ENCODE data around the gene AKNA.
A peak's percentile ranks its signal among the peaks of the same experiment; 100 is the strongest.

The AKNA gene

DNA sequence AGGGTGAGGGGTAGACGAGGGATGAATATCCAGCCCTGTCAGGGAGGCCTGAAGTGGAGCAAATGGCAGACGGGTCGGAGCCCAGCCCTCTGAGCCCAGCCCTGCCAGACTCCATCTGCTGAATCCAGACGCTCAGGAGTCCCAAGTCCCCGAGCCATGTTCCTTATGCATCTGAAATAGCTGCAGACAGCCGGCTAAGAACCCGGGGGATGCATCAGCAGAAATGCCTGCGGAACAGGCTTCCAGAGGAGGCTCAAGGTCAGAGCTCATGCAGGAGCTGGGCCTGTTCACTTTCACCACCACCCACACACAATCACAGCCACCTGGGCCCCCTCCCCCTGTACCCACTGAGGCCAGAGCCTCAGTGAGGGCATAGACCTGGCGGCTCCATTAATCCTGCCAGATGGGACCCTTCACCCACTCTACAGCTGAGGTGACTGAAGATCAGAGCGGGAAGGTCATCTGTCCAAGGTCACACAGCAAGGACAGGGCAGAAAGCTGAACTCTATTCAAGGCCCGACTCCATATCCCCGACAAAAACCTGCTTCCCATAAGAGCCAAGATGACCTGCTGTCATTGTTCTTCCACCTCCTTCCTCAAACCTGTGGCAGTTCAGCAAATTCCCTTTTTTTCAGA, 24.4 kb upstream of the AKNA start:
- TF ChIP-seq, protein P1, sequence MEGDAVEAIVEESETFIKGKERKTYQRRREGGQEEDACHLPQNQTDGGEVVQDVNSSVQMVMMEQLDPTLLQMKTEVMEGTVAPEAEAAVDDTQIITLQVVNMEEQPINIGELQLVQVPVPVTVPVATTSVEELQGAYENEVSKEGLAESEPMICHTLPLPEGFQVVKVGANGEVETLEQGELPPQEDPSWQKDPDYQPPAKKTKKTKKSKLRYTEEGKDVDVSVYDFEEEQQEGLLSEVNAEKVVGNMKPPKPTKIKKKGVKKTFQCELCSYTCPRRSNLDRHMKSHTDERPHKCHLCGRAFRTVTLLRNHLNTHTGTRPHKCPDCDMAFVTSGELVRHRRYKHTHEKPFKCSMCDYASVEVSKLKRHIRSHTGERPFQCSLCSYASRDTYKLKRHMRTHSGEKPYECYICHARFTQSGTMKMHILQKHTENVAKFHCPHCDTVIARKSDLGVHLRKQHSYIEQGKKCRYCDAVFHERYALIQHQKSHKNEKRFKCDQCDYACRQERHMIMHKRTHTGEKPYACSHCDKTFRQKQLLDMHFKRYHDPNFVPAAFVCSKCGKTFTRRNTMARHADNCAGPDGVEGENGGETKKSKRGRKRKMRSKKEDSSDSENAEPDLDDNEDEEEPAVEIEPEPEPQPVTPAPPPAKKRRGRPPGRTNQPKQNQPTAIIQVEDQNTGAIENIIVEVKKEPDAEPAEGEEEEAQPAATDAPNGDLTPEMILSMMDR (IDR thresholded peaks at IDR 0.05; ENCODE audit: low read depth, low read length): no peak
- in situ Hi-C loops (cut with HindIII; ENCODE audit: low sequenced_read_pairs): no loop called here
- H3K4me3 ChIP-seq (ENCODE audit: low read depth, low read length): no peak overlapping the region
- DNase-seq (ENCODE audit: low read depth, low spot score): no peak

DNA sequence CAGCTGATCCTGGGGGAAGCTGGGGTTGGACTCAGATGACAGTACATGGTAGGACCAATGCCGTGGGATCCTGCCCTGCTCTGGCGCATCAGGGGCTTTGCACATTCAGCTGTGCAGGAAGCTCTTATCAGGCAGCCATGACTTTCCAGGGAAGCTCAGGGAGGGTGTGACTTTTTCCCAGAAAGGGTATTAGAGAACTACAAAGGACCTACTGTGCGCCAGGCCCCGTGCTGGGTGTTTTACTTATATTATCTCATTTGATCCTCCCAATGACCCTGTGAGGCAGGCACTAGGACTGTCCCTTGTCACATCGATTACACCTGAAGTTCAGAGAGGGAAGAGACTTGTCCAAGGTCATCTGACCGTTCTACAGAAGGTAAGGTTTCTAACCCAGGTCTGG, 23.7 kb upstream of the AKNA start:
- DNase-seq (ENCODE audit: low read depth, low spot score): no peak

DNA sequence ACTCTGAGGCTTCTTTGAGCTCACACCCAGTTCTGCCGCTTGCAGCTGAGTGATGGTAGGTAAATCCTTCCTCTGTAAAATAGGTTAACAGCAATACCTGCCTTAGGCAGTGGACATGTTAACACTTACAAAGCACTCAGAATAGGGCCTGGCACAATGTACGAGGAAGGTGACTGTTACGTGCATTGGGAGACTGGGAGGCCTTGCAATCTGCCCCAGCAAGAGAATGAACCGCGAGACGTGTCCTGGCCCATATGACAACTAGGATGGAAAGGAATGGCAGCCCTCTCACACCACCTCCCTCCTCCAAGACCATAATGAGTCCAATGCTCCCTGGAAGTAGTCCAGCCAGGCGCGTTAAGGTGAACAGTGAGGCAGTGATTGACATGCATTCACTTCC, 23.1 kb upstream of the AKNA start:
- in situ Hi-C loops (cut with HindIII; ENCODE audit: low sequenced_read_pairs): no loop called here
- no peak overlapping the region for H3K4me3 ChIP-seq (ENCODE audit: low read depth, low read length)
- no peak for DNase-seq (ENCODE audit: low read depth, low spot score)
- TF ChIP-seq, protein P1 (IDR thresholded peaks at IDR 0.05; ENCODE audit: low read depth, low read length): no peak

More for the DNA sequence above, 23.7 kb upstream of the AKNA start:
- TF ChIP-seq, protein P1 (IDR thresholded peaks at IDR 0.05; ENCODE audit: low read depth, low read length): no peak
- H3K4me3 ChIP-seq (ENCODE audit: low read depth, low read length): no peak overlapping the region
- in situ Hi-C loops (cut with HindIII; ENCODE audit: low sequenced_read_pairs): no loop called here

DNA sequence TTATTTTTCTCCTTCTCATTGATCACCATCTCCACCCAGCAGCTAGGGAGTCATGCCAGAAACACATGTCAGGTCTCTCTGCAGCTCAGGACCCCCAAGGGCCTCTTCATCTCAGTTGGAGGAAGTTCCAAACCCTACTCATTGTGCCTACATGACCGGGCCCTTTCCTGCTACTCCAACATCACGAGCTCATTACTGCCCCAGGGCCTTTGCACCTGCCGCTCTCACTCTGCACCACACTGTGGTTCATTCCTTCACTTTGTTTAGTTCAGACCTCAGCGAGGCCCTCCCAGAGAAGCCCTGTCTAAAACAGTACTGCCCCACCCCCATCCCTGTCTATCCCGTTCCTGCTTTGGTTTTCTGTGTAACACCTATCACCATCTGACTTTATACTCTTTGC, 22.1 kb upstream of the AKNA start:
- in situ Hi-C loops (cut with HindIII; ENCODE audit: low sequenced_read_pairs): no loop called here
- DNase-seq (ENCODE audit: low read depth, low spot score): no peak
- TF ChIP-seq, protein P1 (IDR thresholded peaks at IDR 0.05; ENCODE audit: low read depth, low read length): no peak
- no peak overlapping the region for H3K4me3 ChIP-seq (ENCODE audit: low read depth, low read length)

DNA sequence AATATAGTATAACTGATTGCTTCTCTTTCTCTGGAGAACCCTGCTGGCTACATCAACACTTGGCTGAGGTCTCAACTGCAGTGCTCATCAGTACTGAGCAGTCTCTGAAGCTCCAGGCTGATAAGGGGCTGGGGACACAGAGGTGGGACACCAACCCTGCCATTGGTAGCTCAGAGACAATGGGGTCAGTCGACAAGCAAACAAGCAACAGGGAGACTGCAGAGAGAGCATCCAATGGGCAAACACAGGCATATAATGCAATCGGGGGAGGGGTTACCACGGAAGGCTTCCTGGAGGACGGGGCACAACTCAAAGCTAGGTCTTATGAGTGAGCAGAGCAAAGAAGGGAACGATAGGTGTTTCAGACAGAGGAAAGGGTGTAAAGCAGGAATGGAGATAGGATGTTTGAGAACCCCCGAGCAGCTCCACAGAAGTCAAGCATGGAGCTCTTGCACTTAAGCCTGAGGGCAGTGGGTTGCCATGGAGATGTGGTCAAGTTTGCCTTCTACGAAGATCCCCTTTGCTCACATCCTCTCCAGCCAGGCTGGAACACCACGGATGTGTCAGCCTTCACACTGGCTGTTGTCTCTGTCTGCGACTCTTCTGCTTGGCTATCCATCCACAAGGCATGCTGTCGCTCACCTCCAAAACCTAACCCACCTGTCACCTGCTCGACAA, 21.5 kb upstream of the AKNA start:
- no peak overlapping the region for H3K4me3 ChIP-seq (ENCODE audit: low read depth, low read length)
- in situ Hi-C loops (cut with HindIII; ENCODE audit: low sequenced_read_pairs): no loop called here
- peak; percentile 43 for DNase-seq (ENCODE audit: low read depth, low spot score)
- TF ChIP-seq, protein P1 (IDR thresholded peaks at IDR 0.05; ENCODE audit: low read depth, low read length): no peak

DNA sequence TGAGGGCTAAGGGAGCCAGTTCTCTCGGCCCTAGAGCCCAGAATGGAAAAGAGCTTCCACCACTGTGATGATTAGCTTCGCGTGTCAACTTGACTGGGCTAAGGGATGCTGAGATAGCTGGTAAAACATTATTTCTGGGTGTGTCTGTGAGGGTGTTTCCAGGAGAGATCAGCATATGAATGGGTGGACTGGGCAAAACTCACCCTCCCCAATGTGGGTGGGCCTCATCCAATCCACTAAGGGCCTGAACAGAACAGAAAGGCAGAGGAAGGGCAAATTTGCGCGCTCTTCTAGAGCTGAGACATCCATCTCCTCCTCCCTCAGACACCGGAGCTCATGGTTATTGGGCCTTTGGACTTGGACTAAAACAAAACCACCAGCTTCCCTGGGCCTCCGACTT, 20.9 kb upstream of the AKNA start:
- in situ Hi-C loops (cut with HindIII; ENCODE audit: low sequenced_read_pairs): no loop called here
- no peak overlapping the region for H3K4me3 ChIP-seq (ENCODE audit: low read depth, low read length)
- no peak for DNase-seq (ENCODE audit: low read depth, low spot score)
- TF ChIP-seq, protein P1 (IDR thresholded peaks at IDR 0.05; ENCODE audit: low read depth, low read length): no peak

Data from astrocyte of the spinal cord (primary cell).